ENCODE results near the gene RPS2.
A peak's percentile ranks its signal among the peaks of the same experiment; 100 is the strongest.
"Not testable (repeated sequence)": the region's sequence is repeated elsewhere in the genome, so short reads cannot be mapped to it uniquely, and the experiment has no call there.

The RPS2 gene

GRCh38 chr16:1942047-1942809 is 22.4 kb downstream of the RPS2 start:
- no peak for TF ChIP-seq CTCF (IDR thresholded peaks at IDR 0.05)
- Mint-ChIP-seq H3K27me3 (ENCODE audit: low read depth, poor library complexity) (peaks cover 7% of the 10 kb centered on the region), H3K9me3 (peaks cover 6% of the 10 kb centered on the region), H3K4me1 (peaks cover 41% of the 10 kb centered on the region), H3K36me3 (ENCODE audit: low read depth) (peaks cover under 1% of the 10 kb centered on the region), H3K27ac (no peak overlapping the region), H3K4me3 (peak overlapping the region; percentile 92)
- no peak for DNase-seq

- Mint-ChIP-seq H3K9me3 (peaks cover 6% of the 10 kb centered on the region), H3K27me3 (ENCODE audit: low read depth, poor library complexity) (peaks cover 7% of the 10 kb centered on the region), H3K4me3 (peak overlapping the region; percentile 92), H3K36me3 (ENCODE audit: low read depth) (peaks cover 6% of the 10 kb centered on the region), H3K27ac (peak overlapping the region; percentile 92), H3K4me1 (peaks cover 45% of the 10 kb centered on the region)
- TF ChIP-seq CTCF (IDR thresholded peaks at IDR 0.05) = no peak
- no peak for DNase-seq
Observed at GRCh38 chr16:1941162-1942046, 23.2 kb downstream of the RPS2 start.

GRCh38 chr16:1940273-1941161 is 24.1 kb downstream of the RPS2 start:
- peaks cover 6% of the 10 kb centered on the region for H3K9me3 Mint-ChIP-seq
- peak overlapping the region; percentile 52 for H3K4me3 Mint-ChIP-seq
- no peak for TF ChIP-seq CTCF (IDR thresholded peaks at IDR 0.05)
- no peak for DNase-seq
- H3K27ac Mint-ChIP-seq = peak overlapping the region; percentile 92
- peaks cover 45% of the 10 kb centered on the region for H3K4me1 Mint-ChIP-seq
- H3K27me3 Mint-ChIP-seq (ENCODE audit: low read depth, poor library complexity) = peaks cover 7% of the 10 kb centered on the region
- H3K36me3 Mint-ChIP-seq (ENCODE audit: low read depth) = peaks cover 6% of the 10 kb centered on the region

GRCh38 chr16:1939833-1940232 is 24.8 kb downstream of the RPS2 start:
- not testable (repeated sequence) for H3K9me3 Mint-ChIP-seq; H3K27ac Mint-ChIP-seq; H3K27me3 Mint-ChIP-seq (ENCODE audit: low read depth, poor library complexity); DNase-seq; H3K4me3 Mint-ChIP-seq; H3K36me3 Mint-ChIP-seq (ENCODE audit: low read depth)
- peaks cover 45% of the 10 kb centered on the region for H3K4me1 Mint-ChIP-seq

GRCh38 chr16:1938910-1939309 is 25.7 kb downstream of the RPS2 start:
- Mint-ChIP-seq H3K36me3 (ENCODE audit: low read depth) (peaks cover 6% of the 10 kb centered on the region), H3K4me1 (peaks cover 40% of the 10 kb centered on the region), H3K4me3 (no peak overlapping the region), H3K9me3 (no peaks in the 10 kb centered on the region), H3K27ac (no peak overlapping the region), H3K27me3 (ENCODE audit: low read depth, poor library complexity) (peaks cover 3% of the 10 kb centered on the region)
- no peak for TF ChIP-seq CTCF (IDR thresholded peaks at IDR 0.05)
- no peak for DNase-seq

- H3K36me3 Mint-ChIP-seq (ENCODE audit: low read depth) = peaks cover 6% of the 10 kb centered on the region
- no peak overlapping the region for H3K4me3 Mint-ChIP-seq
- H3K9me3 Mint-ChIP-seq = no peaks in the 10 kb centered on the region
- no peak for TF ChIP-seq CTCF (IDR thresholded peaks at IDR 0.05)
- H3K27me3 Mint-ChIP-seq (ENCODE audit: low read depth, poor library complexity) = no peaks in the 10 kb centered on the region
- H3K4me1 Mint-ChIP-seq = peaks cover 40% of the 10 kb centered on the region
- H3K27ac Mint-ChIP-seq = no peak overlapping the region
- DNase-seq = no peak
Observed at GRCh38 chr16:1938316-1938715, 26.3 kb downstream of the RPS2 start.

Measured in nephron progenitor cell (in vitro differentiated cells).